GM12878 (cell line): Measurements from ENCODE around the gene ZNF32.

ENCODE experiments used
- CHD1 ChIP-seq: IDR thresholded peaks from 2 replicates; pipeline ENCODE4 v1.6.1; 2012; ENCODE audit warnings: low read depth, low read length, improper control_type of control experiment
- MYC ChIP-seq: IDR thresholded peaks from 2 replicates; pipeline ENCODE4 v1.6.1; 2011; ENCODE audit warnings: mild to moderate bottlenecking, low read length, moderate library complexity, inconsistent platforms; ENCODE audit not compliant: insufficient read depth, insufficient replicate concordance, insufficient read length, severe bottlenecking
- NR2F1 ChIP-seq: fragments of 450-650 bp; conservative IDR thresholded peaks from 2 replicates; pipeline ENCODE4 v1.6.1; 2017; ENCODE audit warnings: mild to moderate bottlenecking
- RFX5 ChIP-seq: IDR thresholded peaks from 2 replicates; pipeline ENCODE4 v1.6.1; 2011; ENCODE audit warnings: low read depth, low read length, improper control_type of control experiment
- SPI1 ChIP-seq: IDR thresholded peaks from 2 replicates; pipeline ENCODE4 v1.6.1; 2011; ENCODE audit warnings: low read depth, mild to moderate bottlenecking, low read length, moderate library complexity, borderline replicate concordance; ENCODE audit not compliant: insufficient read depth
- TF ChIP-seq, protein P1 (sequence below): IDR thresholded peaks from 2 replicates; pipeline ENCODE4 v1.6.1; 2011; ENCODE audit warnings: low read depth, mild to moderate bottlenecking, low read length, moderate library complexity, borderline replicate concordance; ENCODE audit errors: extremely low read depth

DNA sequence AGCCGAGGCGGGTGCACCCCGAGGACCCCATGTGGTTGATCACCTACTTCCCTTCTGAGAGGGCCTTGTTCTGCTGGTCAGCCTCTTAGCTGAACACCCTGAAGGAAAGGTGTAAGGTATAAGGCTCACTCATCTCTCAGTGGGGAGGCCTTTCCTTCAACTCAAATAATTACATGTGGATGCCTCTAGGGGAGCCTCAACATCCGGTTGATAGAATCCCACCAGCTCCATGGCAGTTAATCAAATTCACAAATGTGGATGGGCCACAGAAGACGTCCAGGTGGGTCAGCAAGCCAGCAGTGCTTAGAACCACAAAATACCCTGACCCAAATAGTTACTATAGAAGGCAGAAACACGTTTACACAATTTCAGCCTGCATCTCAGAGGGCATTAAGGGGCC lies 37.7 kb upstream of the ZNF32 start:
- TF ChIP-seq, protein P1, sequence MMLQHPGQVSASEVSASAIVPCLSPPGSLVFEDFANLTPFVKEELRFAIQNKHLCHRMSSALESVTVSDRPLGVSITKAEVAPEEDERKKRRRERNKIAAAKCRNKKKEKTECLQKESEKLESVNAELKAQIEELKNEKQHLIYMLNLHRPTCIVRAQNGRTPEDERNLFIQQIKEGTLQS, result no peak
- TF ChIP-seq MYC (no peak), RFX5 (no peak), CHD1 (no peak), NR2F1 (no peak), SPI1 (no peak)
